Right atrium auricular region (tissue), 2 donors: ENCODE measurements around the gene ADPRHL1. TPM values are rescaled to one million over a fixed set of nuclear protein-coding genes. Genes with fewer than 3 reads are reported as not detected.

ENCODE experiments used
- DNase-seq: peaks from one replicate; pipeline ENCODE4 v3.0.0-alpha.2; 2019; ENCODE audit warnings: low spot score
- H3K27ac ChIP-seq, 2 donors: fragments of 200-600 bp; sonication (generic); 1 replicate in 1 of 2; 2 replicates in 1 of 2; pipeline ENCODE4 v1.5.1; 2016 to 2019
- H3K27me3 ChIP-seq, 2 donors: fragments of 200-600 bp; sonication (generic); one replicate each; pipeline versions ENCODE4 v1.5.1 to v1.6.0; 2017 to 2019
- H3K36me3 ChIP-seq: fragments of 200-600 bp; sonication (generic); one replicate; pipeline ENCODE4 v1.5.1; 2016
- H3K4me1 ChIP-seq, 2 donors: fragments of 200-600 bp; sonication (generic); one replicate each; pipeline versions ENCODE4 v1.5.1 to v1.6.0; 2017 to 2019
- H3K4me3 ChIP-seq, 2 donors: fragments of 200-600 bp; sonication (generic); 1 replicate in 1 of 2; 2 replicates in 1 of 2; pipeline ENCODE4 v1.5.1; 2017 to 2019; ENCODE audit warnings: mild to moderate bottlenecking in 1 of 2, moderate library complexity in 1 of 2
- H3K9me3 ChIP-seq, 2 donors: fragments of 200-600 bp; sonication (generic); one replicate each; pipeline ENCODE4 v1.5.1; 2019
- CTCF ChIP-seq, 2 donors: fragments of 200-600 bp; sonication (generic); IDR thresholded peaks; one replicate each; pipeline ENCODE4 v1.5.1; 2019; ENCODE audit warnings: antibody characterized with exemption in 2 of 2
- total RNA-seq, 2 donors: library from RNA; depleted of rRNA; stranded (reverse); fragments of >200 nt; gene quantifications; one replicate each; pipeline ENCODE4 v1.1.0, GENCODE V29; 2016

The ADPRHL1 gene
- total RNA-seq, 2 donors from 2014 or later, result 222 to 329 TPM

DNA sequence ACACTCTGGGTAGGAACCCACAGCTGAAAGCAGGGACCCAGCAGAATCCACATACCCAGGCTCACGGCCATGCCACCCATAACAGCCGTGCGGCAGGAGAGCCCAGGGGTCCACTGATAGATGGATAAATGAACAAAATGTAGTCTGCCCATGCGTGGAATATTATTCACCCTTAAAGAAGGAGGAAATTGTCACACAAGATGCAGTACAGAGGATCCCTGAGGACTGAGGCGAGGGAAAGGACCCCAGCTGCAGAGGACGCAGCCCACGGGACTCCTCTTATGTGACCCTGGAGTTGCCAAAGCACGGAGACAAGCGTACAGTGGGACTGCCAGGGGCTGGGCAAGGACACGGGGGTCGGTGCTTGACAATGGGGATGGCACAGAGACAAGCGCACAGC lies 100.0 kb downstream of the ADPRHL1 start:
- Histone ChIP-seq H3K9me3 (no peaks in the 10 kb centered on the region), H3K4me3 (no peak overlapping the region), H3K4me1 (no peaks in the 10 kb centered on the region), H3K27ac (no peak overlapping the region), H3K36me3 (no peaks in the 10 kb centered on the region), H3K27me3 (no peaks in the 10 kb centered on the region)
- DNase-seq, result no peak
- TF ChIP-seq CTCF (IDR thresholded peaks at IDR 0.05), result no peak

DNA sequence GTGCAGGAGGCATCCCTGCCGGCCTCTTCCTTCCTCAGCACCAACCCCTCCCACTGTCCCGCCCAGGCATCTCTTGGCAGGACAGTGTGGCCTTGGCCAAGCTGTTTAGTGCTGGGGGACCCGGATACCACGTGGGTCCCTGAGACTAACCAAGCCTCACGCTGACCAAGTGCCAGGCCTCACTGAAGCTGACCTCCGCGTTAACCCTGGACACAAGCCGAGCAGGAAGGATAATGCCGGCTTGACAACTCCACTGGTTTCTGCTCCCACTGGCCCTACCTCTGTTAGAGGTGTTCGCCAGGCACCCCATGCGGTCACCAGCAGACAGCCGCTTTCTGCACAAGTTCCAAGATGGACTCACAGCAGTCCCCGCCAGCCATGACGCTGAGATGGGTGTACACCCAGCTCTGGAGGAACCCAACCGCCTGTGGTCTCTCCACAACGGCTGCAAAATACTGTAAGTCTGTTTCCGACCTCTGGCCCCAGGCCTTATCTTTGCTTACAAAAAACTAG lies 101.7 kb downstream of the ADPRHL1 start:
- Histone ChIP-seq H3K27ac (no peak overlapping the region), H3K36me3 (no peaks in the 10 kb centered on the region), H3K27me3 (no peaks in the 10 kb centered on the region), H3K4me1 (no peaks in the 10 kb centered on the region), H3K9me3 (no peaks in the 10 kb centered on the region), H3K4me3 (no peak overlapping the region)
- TF ChIP-seq CTCF (IDR thresholded peaks at IDR 0.05), result no peak
- no peak for DNase-seq

DNA sequence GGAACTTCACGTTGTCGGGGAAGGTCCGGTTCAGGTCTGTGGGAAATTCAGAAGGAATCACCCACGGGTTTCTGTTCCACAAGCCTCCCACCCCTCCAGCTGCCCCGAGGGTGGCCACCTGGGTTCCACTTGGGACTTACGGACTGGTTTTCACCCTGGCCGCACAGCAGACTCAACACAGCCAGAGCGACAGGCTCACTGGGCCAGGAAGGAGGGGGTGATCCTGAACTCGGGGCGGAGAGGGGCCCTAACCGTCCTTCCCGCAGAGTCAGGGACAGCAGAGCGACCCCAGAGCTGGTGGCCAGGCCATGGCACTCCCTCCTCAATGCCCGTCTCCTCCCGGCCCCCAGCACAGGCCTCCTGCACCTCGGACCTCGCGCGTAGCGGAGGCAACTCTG lies 102.4 kb downstream of the ADPRHL1 start:
- Histone ChIP-seq H3K27me3 (no peaks in the 10 kb centered on the region), H3K4me3 (no peak overlapping the region), H3K4me1 (no peaks in the 10 kb centered on the region), H3K27ac (no peak overlapping the region), H3K36me3 (no peaks in the 10 kb centered on the region), H3K9me3 (no peaks in the 10 kb centered on the region)
- no peak for DNase-seq
- no peak for TF ChIP-seq CTCF (IDR thresholded peaks at IDR 0.05)

- H3K9me3 ChIP-seq, result no peaks in the 10 kb centered on the region
- H3K4me1 ChIP-seq, result no peaks in the 10 kb centered on the region
- H3K4me3 ChIP-seq, result no peak overlapping the region
- H3K27me3 ChIP-seq, result no peaks in the 10 kb centered on the region
- no peak for TF ChIP-seq CTCF (IDR thresholded peaks at IDR 0.05)
- no peaks in the 10 kb centered on the region for H3K36me3 ChIP-seq
- DNase-seq, result no peak
- H3K27ac ChIP-seq, result no peak overlapping the region
Observed at GRCh38 chr13:113350065-113350937, 103.0 kb downstream of the ADPRHL1 start.

Other genes starting within 250 kb of the ADPRHL1 start
- gene PCID2, start 244.8 kb downstream of the ADPRHL1 start, total RNA-seq, result 10 to 100 TPM; 34.8 to 44.4 TPM
- gene CUL4A, start 243.9 kb downstream of the ADPRHL1 start, total RNA-seq, result 100 to 1,000 TPM in 1 of 2 donors, 10 to 100 TPM in 1; 76.5 to 435 TPM
- gene LAMP1, start 156.2 kb downstream of the ADPRHL1 start, total RNA-seq, result 10 to 100 TPM; 70.0 to 73.7 TPM
- gene GRTP1, start 89.4 kb downstream of the ADPRHL1 start, total RNA-seq, result 1 to 10 TPM in 1 of 2 donors, under 1 TPM in 1; 0.48 to 2.4 TPM
- 10 to 100 TPM; 45.3 to 65.5 TPM for gene DCUN1D2, start 37.2 kb upstream of the ADPRHL1 start, total RNA-seq
- 10 to 100 TPM; 34.4 to 40.4 TPM for gene TFDP1, start 131.3 kb upstream of the ADPRHL1 start, total RNA-seq
- gene ATP4B, start 204.7 kb upstream of the ADPRHL1 start, total RNA-seq, result not detected
- gene GRK1, start 213.7 kb upstream of the ADPRHL1 start, total RNA-seq, result not detected